GM12892 (cell line): ENCODE results near the gene HSD11B1.

Experiments used
- POLR2A ChIP-seq: IDR thresholded peaks from 2 replicates; pipeline ENCODE4 v1.6.1; 2011; ENCODE audit warnings: low read depth, low read length, control low read depth
- POLR2AphosphoS5 ChIP-seq: IDR thresholded peaks from 2 replicates; pipeline ENCODE4 v1.6.1; 2011; ENCODE audit warnings: low read depth, low read length, control low read depth
- TAF1 ChIP-seq: IDR thresholded peaks from 2 replicates; pipeline ENCODE4 v1.6.1; 2011; ENCODE audit warnings: low read depth, mild to moderate bottlenecking, control low read depth, low read length, borderline replicate concordance

DNA sequence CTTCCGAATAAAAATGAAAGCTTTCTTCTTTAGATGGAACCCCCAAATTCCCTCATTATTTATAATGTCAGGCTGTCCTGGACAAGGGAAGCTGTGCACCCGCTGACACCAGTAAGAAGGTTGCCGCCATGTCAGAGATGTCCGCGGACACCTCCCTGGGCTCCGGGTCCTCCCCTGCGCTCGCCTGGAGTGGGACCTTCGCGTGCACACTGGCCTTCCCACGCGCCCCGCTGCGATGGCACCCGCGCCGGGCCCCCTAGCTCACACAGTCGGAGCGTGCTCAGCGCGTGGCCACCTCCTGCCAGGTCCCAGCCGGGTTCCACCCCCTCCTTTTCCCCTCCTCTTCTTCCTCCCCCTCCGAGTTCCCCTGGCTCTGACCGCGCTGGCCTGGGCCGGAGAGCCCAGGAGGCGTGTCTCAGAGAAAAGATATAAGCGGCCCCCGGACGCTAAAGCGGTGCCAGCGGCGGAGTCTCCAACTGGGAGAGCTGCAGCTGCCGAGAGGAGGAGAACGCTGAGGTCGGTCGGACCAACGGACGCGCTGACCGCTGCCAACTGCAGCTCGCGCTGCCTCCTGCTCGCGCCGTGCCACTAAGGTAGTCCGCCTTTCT is 29.6 kb upstream of the HSD11B1 start, which contains the start of gene G0S2:
- no peak for TF ChIP-seq POLR2A
- no peak for TF ChIP-seq TAF1
- no peak for TF ChIP-seq POLR2AphosphoS5
